HG03064 (cell line): Measurements from ENCODE around the gene PCARE.
"Not testable (repeated sequence)": the region's sequence is repeated elsewhere in the genome, so short reads cannot be mapped to it uniquely, and the experiment has no call there.

Experiments
- ATAC-seq: cut with Tn5 transposase; IDR thresholded peaks from one replicate; pipeline ENCODE4 v1.9.1; 2021; ENCODE audit warnings: low read depth; ENCODE audit not compliant: unreplicated experiment

Gene PCARE

GRCh38 chr2:29100564-29100963, 26.2 kb upstream of the PCARE start:
- ATAC-seq = no peak

DNA sequence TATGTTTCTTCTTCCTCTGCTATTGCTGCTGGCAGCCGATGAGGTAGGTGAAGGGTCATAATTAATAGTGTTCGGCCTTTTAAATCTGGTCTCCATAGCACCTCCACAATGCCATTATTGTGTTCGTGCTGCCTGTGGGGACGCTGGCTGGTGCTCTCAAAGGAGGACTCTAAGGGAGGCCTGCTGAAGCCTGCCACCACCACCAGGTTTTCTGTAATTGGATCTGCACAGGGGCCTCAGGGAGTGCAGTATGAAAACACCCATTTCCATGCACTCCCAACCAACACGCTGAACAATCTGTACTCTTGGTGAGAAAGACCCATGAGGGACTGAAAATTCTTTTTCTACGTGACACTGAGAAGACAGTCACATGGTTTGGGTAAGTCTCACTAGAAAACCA, 23.2 kb upstream of the PCARE start:
- no peak for ATAC-seq

- ATAC-seq = no peak
These were observed 22.6 kb upstream of the PCARE start for GRCh38 chr2:29096969-29097368.

DNA sequence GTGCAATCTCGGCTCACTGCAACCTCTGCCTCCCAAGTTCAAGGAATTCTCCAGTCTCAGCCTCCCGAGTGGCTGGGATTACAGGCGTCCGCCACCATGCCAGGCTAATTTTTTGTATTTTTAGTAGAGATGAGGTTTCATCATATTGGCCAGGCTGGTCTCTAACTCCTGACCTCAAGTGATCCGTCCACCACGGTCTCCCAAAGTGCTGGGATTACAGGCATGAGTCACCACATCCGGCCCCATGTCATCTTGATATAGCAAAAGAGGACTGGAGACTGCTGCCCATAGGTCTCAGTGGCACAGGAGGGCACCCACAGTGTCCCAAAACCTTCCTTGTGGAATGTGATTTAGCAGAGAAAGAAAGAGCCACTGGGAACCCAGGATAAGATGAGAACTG, 16.0 kb upstream of the PCARE start:
- ATAC-seq = not testable (repeated sequence)

DNA sequence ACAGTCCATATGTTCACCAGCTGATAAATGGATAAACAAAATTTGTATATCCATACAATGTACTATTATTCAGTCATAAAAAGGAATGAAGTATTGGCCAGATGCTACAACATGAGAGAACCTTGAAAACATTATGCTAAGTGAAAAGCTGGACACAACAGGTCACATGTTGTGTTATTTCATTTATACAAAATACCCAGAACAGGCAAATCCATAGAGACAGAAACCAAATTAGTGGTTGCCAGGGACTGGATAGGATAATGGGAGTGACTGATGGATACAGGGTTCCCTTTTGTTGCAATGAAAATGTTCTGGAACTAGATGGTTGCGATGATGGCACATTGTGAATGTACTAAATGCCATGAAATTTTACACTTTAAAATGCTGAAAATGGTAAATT, 10.2 kb upstream of the PCARE start:
- no peak for ATAC-seq

DNA sequence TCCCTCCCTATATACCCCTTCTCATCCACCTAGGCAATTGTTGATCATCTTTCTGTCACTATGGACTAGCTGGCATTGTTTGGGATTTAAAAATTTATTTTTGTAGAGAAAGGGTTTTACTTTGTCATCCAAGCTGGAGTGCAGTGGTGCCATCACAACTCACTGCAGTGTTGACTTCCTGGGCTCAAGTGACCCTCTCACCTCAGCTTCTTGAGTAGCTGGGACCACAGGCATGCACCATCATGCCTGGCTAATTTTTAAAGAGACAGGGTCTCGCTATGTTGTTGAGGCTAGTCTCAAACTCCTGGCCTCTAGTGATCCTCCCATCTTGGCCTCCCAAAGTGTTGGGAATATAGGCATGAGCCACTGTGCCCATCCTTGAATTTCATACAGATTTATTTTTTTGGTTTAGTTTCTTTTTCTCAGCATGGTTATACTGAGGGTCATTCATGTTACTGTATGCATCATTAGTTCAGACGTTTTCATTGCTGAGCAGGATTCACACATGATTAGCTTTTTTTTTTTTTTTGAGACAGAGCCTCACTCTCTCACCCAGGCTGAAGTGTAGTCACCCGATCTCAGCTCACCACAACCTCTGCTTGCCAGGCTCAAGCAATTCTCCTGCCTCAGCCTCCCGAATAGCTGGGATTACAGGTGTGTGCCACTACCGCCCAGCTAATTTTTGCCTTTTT, 8.6 kb upstream of the PCARE start:
- ATAC-seq = peak; percentile 77

- no peak for ATAC-seq
These were observed 6.8 kb upstream of the PCARE start for GRCh38 chr2:29080886-29081743.

DNA sequence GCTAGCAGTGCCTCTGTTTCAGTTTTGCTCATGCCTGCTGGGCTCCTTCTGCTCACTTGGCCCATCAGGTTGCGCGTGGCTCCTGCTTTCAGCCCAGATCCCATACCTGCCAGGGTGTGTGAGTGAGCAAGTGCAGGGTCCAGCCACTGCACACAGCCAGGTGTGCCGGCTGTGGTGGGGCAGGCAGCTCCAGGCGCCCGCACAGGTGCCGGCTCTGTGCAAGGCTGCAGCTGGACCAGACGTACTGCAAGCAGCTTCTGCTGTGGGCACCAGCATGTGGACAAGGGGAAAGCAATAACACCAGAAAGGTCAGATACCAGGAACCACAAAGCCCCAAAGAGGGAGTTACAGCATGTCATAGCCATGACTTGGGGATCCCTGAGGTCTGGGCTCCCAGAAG, 5.6 kb upstream of the PCARE start:
- ATAC-seq = no peak

DNA sequence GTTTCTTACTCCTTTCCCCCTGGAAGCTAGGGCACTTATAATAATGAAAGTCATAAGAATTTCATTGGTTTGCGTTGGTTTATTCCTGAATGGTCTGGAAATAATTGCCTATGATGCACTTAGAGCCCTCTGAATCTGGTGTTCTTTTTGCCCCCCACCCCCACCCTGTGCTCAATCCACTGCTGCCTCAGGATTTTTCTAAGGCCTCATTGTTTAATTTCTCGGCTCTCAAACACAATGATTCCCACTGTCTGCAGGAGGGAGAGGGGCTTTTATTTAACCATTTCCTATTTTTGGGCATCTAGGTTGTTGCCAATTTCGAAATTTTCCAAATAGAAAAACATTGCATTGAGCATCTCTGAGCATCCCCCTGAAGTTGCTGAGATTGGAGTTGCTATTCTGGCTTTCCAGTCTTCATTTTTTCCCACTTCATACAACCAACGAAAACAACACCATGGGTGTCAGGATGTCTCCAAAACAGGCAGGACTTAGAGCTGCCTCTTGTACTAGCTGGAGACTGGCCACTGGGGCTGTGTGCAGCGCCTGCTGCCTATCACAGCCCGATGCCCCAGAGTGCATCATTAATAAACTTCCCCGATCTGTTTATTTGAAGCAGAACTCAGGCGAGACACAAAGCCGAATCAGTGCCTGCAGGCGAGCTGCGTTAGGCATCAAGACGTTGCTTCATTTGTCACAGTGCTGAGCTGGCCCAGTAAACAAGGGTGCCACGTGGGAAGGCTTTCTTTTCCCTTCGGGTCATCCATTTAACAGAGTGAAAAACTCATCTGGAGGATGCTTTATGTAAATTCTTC, 1.8 kb upstream of the PCARE start:
- no peak for ATAC-seq

- no peak for ATAC-seq
These were observed 390 bp downstream of the PCARE start for GRCh38 chr2:29073933-29074332.

DNA sequence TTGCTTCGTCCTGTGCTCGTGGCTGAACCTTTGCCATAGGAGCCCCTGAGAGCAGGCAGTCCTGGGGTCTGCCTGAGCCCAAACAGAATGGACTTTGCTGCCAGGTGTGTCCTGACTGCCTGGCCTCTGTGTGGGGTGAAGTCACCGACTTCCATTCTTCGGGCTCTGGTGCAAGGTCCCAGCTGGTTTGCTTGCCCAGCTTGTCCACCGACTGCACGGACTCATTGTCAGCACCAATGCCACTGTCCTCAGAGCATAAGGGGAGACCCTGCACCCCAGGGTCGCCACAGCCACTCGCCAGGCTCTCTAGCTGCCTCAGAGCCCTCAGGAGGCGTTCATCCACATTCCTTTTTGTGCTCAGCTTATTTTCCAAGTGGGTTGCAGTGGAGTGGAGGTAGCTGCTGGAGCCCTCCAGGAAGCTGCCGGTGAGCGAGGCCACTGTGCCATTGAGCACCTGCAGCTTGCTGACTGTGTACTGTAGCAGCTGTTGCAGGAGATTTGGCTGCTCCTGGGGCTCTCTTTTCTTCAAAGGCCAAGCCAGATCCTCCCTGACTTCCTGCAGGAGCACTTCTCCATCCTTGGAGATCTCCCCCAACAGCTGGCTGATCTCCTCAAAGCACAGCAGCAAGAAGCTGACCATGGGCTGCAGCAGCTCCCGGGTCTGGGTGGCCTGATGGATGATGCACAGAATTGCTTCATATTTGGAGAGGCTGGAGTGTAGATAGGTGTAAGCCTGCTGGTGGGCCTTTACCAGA, 1.2 kb downstream of the PCARE start:
- no peak for ATAC-seq

DNA sequence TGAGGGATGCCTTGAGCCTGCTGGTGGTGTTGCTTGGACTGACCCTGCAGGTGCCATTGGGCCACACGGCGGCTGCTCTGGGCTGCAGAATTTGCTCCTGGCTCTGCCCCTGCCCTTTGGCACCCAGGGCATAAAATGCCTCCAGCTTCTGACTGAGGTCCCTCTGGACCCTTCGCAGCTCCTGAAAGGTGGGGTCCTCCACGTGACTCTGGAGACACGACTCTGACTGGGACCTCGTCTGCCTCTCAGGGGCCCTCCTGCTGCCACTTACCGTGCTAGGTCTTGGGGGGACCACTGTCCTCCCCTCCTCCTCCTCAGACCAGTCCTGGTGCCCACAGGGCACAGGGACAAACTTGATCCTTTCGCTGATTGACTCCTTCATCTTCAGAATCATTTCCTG, 2.1 kb downstream of the PCARE start:
- no peak for ATAC-seq

DNA sequence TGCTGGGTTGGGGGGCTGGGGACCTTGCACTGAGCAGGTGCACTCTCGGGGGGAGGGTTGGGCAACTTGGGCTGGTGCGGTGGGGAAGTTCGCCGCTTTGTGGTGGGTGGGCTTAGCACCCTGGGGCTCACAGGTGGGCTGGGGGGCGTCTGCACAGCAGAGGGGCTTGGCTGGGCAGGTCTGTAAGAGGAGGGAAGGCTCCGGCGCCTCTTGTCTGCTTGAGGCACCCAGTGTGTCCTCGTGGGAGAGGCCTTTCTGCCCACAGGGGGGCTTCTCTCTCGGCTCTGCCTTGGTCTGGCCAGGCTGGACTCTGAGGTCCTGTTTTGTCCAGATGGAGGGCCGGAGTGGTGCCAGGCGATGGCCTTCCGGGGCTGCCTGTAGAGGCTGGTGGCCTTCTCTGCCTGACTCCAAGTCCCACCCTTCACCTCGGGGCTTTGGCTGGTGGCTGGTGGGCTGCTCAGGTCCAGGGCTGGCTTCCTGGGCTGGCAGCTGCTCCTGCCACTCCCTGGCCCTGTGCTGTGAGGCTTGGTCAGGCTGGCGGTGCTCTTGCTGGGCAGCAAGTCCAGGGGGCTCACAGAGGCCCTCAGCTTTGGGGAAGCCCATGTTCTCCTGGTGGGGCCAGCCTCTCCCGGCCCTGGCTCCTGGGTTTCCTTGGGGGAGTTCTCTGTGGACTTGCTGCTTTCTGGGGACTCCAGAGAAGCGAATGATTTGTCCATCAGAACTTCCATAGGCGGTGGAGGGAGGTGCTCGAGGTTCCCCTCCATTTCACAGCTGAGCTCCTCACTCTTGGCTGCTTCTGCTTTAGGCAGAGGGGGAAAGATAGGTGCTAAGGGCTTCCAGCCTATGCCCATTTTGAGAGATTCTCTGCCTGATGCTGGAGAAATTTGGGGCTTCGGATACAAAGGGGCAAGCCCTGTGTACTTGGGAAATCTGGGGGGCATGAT, 3.0 kb downstream of the PCARE start:
- no peak for ATAC-seq

- ATAC-seq = no peak
These were observed 3.8 kb downstream of the PCARE start for GRCh38 chr2:29070526-29070925.

DNA sequence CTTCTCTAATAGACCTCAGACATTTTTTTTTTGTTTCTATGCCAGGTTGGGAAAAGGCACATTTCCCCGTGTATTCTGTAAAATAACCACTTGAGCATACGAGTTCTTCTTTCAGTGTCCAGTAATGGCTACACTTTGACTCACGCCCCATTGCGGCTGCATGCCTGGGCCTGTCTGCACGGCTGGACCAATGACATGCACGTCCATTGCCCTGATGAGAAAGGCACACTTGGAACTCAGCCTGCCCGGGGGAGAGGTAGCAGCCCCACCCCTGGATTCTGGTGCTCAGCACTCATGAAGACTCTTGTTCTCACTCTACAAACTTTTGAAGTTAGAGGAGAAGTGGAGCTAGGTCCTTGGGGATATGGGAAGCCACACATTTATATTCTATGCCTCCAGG, 5.8 kb downstream of the PCARE start:
- no peak for ATAC-seq

- ATAC-seq = no peak
These were observed 7.2 kb downstream of the PCARE start for GRCh38 chr2:29066997-29067605.

DNA sequence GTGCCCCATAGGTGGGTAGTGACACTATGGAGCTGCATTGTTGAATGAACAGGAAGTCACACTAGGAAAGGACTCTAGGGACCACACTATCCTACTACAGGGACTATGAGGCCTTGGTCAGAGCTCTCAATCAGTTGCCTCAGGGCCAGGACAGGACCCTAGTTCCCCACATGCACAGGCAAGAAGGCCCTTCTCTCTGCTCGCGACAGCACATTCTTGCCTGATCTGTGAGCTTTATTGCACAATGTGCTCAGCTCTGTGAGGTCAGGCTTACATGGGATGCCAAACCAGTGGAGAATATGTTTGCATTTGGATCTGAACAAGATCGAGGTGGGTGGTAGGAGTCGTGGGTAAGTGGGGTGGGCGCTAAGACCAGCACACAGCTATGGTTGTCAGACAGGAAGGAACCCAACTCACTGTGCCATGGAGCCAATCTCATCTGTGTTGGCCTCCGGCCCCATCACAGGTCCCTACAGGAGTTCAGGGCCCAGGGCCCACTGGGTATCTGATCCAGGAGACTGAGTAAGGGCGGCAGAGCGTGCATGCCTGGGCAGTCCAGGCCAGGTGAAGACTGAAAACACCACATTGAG, 8.0 kb downstream of the PCARE start:
- no peak for ATAC-seq

DNA sequence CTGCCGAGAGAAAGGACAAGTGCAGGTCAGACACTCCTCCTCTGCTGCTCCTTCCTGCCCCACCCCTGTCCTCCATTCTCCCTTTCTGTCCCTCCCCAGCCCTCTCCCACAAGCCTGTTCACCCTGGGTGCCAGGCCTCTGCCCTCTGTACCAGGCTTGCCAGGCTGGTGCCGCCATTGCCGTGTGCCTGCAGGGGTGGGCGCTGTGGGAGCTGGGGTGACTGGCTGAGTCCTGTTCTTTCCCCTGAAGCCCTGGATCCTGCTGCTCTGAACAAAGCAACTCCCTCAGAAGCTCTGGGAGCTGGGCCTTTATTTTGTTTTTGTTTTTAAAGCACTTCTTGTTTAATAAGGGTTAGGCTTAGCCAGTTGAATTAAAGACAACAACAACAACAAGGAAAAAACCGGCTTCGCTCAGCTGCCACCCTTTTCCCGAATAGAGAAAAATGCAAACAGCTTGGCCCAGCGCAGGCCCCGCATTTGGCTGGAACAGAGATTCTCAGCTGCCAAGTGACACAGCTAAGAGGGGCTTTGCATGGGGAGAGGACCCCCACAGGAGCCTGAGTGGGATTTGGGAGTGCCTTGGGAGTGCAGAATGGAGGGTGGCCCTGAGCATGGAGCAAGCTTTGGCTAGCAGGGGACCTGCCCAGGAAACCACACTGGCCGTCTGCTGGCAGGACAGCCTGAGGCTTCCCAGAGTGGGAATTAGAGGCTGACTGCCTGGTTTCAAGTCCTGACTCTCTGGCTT, 9.1 kb downstream of the PCARE start:
- no peak for ATAC-seq
